Aorta (tissue), 5 donors: ENCODE results near the gene FLNC. TPM values are rescaled to one million over a fixed set of nuclear protein-coding genes. Genes with fewer than 3 reads are reported as not detected.

ENCODE experiments used
- ATAC-seq: fragments of 200-7000 bp; cut with Tn5 transposase; one replicate; pipeline ENCODE4 v1.9.1; 2022; ENCODE audit warnings: moderate library complexity; ENCODE audit not compliant: low FRiP score
- DNase-seq, 2 donors: peaks; one replicate each; pipeline ENCODE4 v3.0.0-alpha.2; 2020
- H3K27ac ChIP-seq, 2 donors: one replicate each; pipeline ENCODE4 v1.5.1; 2013; ENCODE audit warnings: low read length in 2 of 2, mild to moderate bottlenecking in 2 of 2, moderate library complexity in 2 of 2, control low read depth in 1 of 2, inconsistent platforms in 1 of 2, low read depth in 1 of 2
- H3K27me3 ChIP-seq, 2 donors: one replicate each; pipeline ENCODE4 v1.6.1; 2013; ENCODE audit warnings: control low read depth in 1 of 2, low read length in 1 of 2, mild to moderate bottlenecking in 1 of 2, moderate library complexity in 1 of 2; ENCODE audit not compliant: insufficient read depth in 2 of 2, control insufficient read depth in 1 of 2
- H3K36me3 ChIP-seq, 2 donors: one replicate each; pipeline ENCODE4 v1.6.1; 2013; ENCODE audit warnings: control low read depth in 1 of 2, low read length in 1 of 2, mild to moderate bottlenecking in 1 of 2; ENCODE audit not compliant: insufficient read depth in 2 of 2, control insufficient read depth in 1 of 2
- H3K4me1 ChIP-seq, 2 donors: one replicate each; pipeline ENCODE4 v1.6.1; 2013; ENCODE audit warnings: low read length in 2 of 2, control low read depth in 1 of 2, mild to moderate bottlenecking in 1 of 2, moderate library complexity in 1 of 2; ENCODE audit not compliant: insufficient read depth in 2 of 2, control insufficient read depth in 1 of 2
- H3K4me3 ChIP-seq, 2 donors: one replicate each; pipeline ENCODE4 v1.5.1; 2013; ENCODE audit warnings: low read length in 2 of 2, control low read depth in 1 of 2, mild to moderate bottlenecking in 1 of 2
- H3K9me3 ChIP-seq: one replicate; pipeline ENCODE4 v1.6.1; 2013; ENCODE audit warnings: mild to moderate bottlenecking, low read length; ENCODE audit not compliant: control insufficient read depth
- WGBS, 2 donors: extraction: QIAGEN DNeasy Blood & Tissue Kit; methylation state at CpG; one replicate each; pipeline ENCODE4 v1.1.7; 2013; 5-methylcytosine and 5-hydroxymethylcytosine counted together
- intact Hi-C, 2 donors: fragments of 100-400 bp; cut with DNase I; formaldehyde crosslinking; loops; one replicate each; pipeline versions ENCODE4 v1.14.2 to v1.15.0; 2022
- polyA plus RNA-seq, 2 donors: library from polyadenylated mRNA; stranded (reverse); fragments of 200-250 nt; gene quantifications; one replicate each; pipeline ENCODE4 v1.2.3, GENCODE V29; 2013
- total RNA-seq, 2 donors: library from RNA; stranded (reverse); fragmentation: NEBNext Ultra II Directional; extraction: Animal tissue kit (Norgen Biotek cat#: 25700); gene quantifications; one replicate each; pipeline ENCODE4 v1.2.1, GENCODE V29; 2021
- donor health status: healthy with polysubstance abuse.
- donor health status: Bipolar disorder and iron deficiency.
- donor health status: DM: no; HTN: no; CAD: no.
- donor health status: DM: no; HTN: no; CAD: no.
- donor health status: DM: yes; HTN: yes; CAD: no.

Gene FLNC
- total and polyA plus RNA-seq, 4 donors, result 7.8 to 245 (median 76.6) TPM

DNA sequence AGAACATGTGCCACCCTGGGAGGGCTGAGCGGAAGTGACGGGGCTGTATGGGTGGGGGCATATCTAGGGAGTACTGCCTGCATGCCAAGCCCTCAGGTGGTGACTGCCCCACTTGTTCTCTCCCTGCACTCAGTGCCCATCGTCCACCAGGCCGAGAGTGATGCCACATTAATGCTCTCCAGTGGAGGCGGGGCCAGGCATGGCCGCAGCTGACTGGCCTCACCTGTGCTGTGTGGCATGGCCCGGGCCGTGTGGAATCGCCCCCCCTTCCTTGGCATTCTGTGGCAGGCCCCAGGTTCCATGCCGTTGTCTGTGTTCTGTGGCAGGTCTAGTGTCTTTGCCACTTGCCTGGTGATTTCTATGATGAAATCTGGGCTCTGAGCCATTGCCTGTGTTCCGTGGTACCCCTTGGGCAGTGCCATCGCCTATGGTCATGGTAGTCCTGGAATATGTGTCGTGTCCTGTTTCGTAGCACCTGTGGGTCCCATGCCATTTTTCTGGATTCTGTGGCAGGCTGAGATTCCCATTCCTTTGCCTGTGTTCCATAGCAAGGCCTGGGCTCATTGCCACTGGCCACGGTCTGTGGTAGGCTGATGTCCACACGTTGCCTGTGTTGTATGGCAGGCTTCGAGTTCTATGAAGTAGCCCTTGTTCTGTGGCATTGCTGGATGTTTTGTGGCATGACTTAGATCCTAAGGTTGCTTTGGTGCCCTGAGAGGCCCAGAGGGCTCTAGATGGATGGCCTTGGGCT lies 8.9 kb downstream of the FLNC start:
- whole genome bisulfite sequencing, 2 donors, result 85 to 87% methylated on average over 17 of the region's 17 CpGs
- H3K36me3 ChIP-seq, result peaks cover 0 to 9% of the 10 kb centered on the region in 2 donors
- no peak overlapping the region for H3K4me3 ChIP-seq
- no peaks in the 10 kb centered on the region for H3K9me3 ChIP-seq
- no peak overlapping the region for H3K27ac ChIP-seq
- ATAC-seq (no peak), DNase-seq (peak in 1 of 2 donors; percentile 31)
- H3K4me1 ChIP-seq, result no peaks in the 10 kb centered on the region
- intact Hi-C loops, result no loop called here
- no peaks in the 10 kb centered on the region for H3K27me3 ChIP-seq

DNA sequence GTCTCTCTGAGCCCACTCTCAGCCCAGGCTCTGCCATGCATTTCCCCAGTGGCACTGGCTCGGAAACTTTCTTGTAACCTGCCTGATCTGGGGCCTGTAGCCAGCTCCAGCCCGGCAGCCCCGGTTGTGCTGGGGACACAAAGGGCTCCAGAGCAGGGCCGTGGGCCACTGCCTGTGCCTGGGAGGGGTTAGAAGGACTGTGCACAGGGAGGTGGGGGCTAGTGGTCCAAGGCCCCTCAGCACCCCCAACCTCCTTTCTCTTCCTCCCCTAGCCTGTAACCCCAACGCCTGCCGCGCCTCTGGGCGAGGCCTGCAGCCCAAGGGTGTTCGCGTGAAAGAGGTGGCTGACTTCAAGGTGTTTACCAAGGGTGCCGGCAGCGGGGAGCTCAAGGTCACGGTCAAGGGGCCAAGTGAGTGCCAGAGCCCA lies 9.6 kb downstream of the FLNC start:
- WGBS, 2 donors, result 91 to 94% methylated on average over 13 of the region's 13 CpGs
- ATAC-seq, result no peak
- no peak overlapping the region for H3K4me3 ChIP-seq
- no peak overlapping the region for H3K27ac ChIP-seq
- no peaks in the 10 kb centered on the region for H3K9me3 ChIP-seq
- H3K36me3 ChIP-seq, result peaks cover 0 to 9% of the 10 kb centered on the region in 2 donors
- DNase-seq, result peak in 1 of 2 donors; percentile 43
- intact Hi-C loops, result no loop called here
- H3K4me1 ChIP-seq, result no peaks in the 10 kb centered on the region
- H3K27me3 ChIP-seq, result no peaks in the 10 kb centered on the region

DNA sequence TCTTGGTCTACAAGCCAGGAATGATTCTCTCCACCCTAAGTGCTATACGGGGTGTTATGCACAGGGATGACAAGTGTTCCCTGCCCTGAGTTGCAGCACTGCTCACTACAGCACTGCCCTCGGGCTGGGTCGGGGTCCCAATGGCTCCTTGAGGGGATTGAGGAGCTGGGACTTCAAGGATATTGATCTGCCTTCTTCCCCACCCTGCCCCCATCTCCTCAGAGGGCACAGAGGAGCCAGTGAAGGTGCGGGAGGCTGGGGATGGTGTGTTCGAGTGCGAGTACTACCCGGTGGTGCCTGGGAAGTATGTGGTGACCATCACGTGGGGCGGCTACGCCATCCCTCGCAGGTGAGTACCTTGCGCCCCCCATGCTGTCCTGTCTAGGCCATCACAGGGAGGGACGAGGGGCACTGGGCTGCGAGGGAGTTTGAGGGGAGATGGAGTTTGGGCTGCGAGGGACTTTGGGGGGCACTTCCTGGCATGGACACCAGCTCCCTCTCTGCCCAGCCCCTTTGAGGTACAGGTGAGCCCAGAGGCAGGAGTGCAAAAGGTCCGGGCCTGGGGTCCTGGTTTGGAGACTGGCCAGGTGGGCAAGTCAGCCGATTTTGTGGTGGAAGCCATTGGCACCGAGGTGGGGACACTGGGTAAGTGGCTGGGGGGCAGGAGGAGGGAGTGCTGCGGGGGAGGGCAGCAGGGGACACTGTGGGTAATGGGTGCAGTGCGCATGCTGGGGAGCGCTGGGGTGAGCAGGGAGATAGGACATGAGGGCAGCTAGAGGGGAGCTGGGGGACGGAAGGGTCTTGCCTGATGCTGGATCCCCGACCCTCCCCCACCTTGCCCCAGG lies 10.3 kb downstream of the FLNC start:
- WGBS, 2 donors, result 89 to 91% methylated on average over 22 to 23 of the region's 23 CpGs
- Histone ChIP-seq H3K27ac (no peak overlapping the region), H3K4me1 (no peaks in the 10 kb centered on the region), H3K27me3 (no peaks in the 10 kb centered on the region), H3K36me3 (peaks cover 0 to 9% of the 10 kb centered on the region in 2 donors), H3K9me3 (no peaks in the 10 kb centered on the region), H3K4me3 (no peak overlapping the region)
- intact Hi-C loops, result no loop called here
- ATAC-seq, result no peak
- DNase-seq, result peak in 1 of 2 donors; percentile 39

DNA sequence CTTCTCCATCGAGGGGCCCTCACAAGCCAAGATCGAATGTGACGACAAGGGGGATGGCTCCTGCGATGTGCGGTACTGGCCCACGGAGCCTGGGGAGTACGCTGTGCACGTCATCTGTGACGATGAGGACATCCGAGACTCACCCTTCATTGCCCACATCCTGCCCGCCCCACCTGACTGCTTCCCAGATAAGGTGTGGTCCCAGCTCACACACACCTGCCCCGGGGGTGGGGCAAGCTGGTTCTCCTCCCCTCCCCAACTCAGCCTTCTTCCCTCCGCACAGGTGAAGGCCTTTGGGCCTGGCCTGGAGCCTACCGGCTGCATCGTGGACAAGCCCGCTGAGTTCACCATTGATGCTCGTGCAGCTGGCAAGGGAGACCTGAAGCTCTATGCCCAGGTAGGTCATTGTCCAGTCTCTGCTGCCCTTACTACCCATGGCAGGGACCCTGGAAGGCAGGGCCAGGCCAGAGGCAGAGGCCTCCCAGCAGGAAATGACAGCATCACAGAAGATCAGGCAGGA lies 11.0 kb downstream of the FLNC start:
- WGBS, 2 donors, result 90% methylated on average over 17 of the region's 17 CpGs
- Histone ChIP-seq H3K4me1 (no peaks in the 10 kb centered on the region), H3K36me3 (peaks cover 0 to 9% of the 10 kb centered on the region in 2 donors), H3K27ac (no peak overlapping the region), H3K27me3 (no peaks in the 10 kb centered on the region), H3K4me3 (no peak overlapping the region), H3K9me3 (no peaks in the 10 kb centered on the region)
- intact Hi-C loops, result no loop called here
- ATAC-seq, result no peak
- peak; percentile 42 to 74 for DNase-seq

GRCh38 chr7:128841921-128842673 lies 11.9 kb downstream of the FLNC start:
- DNase-seq, result peak; percentile 57 to 85

GRCh38 chr7:128842674-128843641 lies 12.8 kb downstream of the FLNC start:
- Histone ChIP-seq H3K4me1 (no peaks in the 10 kb centered on the region), H3K4me3 (no peak overlapping the region), H3K36me3 (peaks cover 0 to 9% of the 10 kb centered on the region in 2 donors), H3K27me3 (no peaks in the 10 kb centered on the region), H3K9me3 (no peaks in the 10 kb centered on the region), H3K27ac (no peak overlapping the region)
- intact Hi-C loops, result no loop called here
- ATAC-seq, result no peak
- WGBS, 2 donors, result 89 to 94% methylated on average over 38 of the region's 38 CpGs
- peak; percentile 43 to 68 for DNase-seq

More at GRCh38 chr7:128841921-128842673, 11.9 kb downstream of the FLNC start:
- no peak overlapping the region for H3K4me3 ChIP-seq
- H3K27me3 ChIP-seq, result no peaks in the 10 kb centered on the region
- H3K27ac ChIP-seq, result no peak overlapping the region
- intact Hi-C loops, result no loop called here
- peaks cover 0 to 9% of the 10 kb centered on the region in 2 donors for H3K36me3 ChIP-seq
- no peaks in the 10 kb centered on the region for H3K4me1 ChIP-seq
- WGBS, 2 donors, result 64 to 67% methylated on average over 35 of the region's 35 CpGs
- H3K9me3 ChIP-seq, result no peaks in the 10 kb centered on the region
- ATAC-seq, result no peak

DNA sequence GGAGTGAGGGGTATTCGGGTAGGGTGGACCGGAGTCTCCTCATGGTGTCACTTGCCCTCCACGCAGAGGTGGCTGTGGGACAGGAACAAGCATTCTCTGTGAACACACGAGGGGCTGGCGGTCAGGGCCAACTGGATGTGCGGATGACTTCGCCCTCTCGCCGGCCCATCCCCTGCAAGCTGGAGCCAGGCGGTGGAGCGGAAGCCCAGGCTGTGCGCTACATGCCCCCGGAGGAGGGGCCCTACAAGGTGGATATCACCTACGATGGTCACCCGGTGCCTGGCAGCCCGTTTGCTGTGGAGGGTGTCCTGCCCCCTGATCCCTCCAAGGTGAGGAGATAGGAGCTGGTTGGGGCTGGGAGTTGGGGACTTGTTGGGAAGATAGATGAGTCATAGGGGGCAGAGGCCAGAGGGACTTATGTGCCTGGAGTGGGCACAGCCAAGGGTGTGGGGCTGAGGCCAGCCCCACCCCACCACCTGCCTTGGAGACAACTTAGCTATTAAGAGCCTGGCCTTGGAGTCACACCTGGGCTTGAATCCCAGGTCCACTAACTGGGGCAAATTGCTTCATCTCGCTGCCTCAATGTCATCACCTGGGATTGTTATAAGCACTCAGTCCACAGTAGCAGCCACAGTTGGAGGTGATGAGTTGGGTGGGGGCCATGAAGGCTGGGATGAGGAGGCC lies 13.9 kb downstream of the FLNC start:
- DNase-seq, result peak in 1 of 2 donors; percentile 74
- no peaks in the 10 kb centered on the region for H3K27me3 ChIP-seq
- peaks cover 0 to 9% of the 10 kb centered on the region in 2 donors for H3K36me3 ChIP-seq
- ATAC-seq, result no peak
- no peak overlapping the region for H3K27ac ChIP-seq
- H3K4me3 ChIP-seq, result no peak overlapping the region
- no peaks in the 10 kb centered on the region for H3K4me1 ChIP-seq
- intact Hi-C loops, result loop anchor here in 1 of 2 donors (1.0 kb wide), 1 partner anchor 15 kb away; no protein-coding TSS in a partner anchor
- H3K9me3 ChIP-seq, result no peaks in the 10 kb centered on the region
- 89% methylated on average over 17 of the region's 17 CpGs for WGBS, 2 donors
